Glomerular visceral epithelial cell (primary cell): Measurements from ENCODE around the gene DPY19L2.
"Not testable (repeated sequence)": the region's sequence is repeated elsewhere in the genome, so short reads cannot be mapped to it uniquely, and the experiment has no call there.

ENCODE experiments used
- DNase-seq: peaks from one replicate; pipeline ENCODE4 v3.0.0-alpha.2; 2016; ENCODE audit errors: extremely low spot score

The DPY19L2 gene

DNA sequence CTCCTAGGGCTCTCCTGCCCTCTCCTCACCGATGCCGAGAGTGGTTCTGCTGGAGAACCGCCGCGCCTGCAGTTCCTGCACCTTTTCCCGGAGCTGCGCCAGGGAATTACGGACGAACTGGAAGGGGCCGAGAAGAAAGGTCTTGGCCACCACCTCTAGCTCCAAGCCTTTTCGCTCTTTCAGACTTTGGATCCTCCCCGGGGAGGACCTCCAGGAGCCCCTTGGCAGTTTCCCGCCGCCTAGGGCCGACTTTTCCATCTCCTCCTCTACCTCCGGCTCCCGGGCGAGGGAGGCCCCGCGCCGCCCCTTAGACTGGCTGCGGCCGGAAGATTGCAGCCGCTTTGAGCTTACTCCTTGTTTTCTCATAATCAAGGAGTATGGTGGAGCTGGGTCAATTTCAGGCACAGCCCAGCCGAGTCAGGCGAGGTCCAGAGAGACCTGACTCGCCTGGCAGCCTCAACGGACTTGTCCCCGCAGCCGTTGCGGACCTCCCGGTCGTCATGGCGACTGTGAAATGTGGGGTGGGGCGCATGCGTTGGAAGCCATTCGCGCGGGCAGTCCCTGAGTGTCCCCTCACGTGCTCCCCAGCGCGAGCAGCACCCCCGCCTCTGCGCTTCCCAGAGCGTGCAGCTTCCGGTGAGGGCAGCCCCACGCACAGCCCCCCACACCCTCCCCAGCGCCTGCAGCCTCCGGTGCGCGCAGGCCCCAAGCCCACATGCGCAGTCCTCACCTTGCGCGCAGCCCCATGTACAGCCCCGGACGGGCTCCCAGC, at the start of gene DPY19L2:
DPY19L2 (minus strand) TSS at position 466 of the 772 bp plus-strand sequence; CDS start at position 366, 100 bp downstream.
- peak; percentile 76 for DNase-seq

DNA sequence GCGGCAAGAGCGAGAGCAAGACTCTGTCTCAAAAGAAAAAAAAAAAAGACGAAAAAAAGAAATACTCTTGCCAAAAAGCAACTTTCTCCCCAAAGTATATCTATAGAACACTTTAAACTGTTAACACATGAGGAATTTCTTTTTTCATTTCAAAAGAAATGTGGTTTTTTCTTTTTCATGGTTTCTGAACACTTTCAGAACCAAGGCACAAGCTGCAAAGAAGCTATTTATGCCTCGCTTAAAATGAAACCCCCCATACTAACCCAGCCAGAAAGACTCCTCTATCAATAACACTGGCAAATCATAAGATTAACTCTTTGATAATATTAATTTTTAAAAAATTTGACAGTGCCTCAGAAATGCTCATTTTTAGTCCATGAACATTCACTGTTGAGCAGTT, 48.6 kb upstream of the DPY19L2 start:
- not testable (repeated sequence) for DNase-seq

DNA sequence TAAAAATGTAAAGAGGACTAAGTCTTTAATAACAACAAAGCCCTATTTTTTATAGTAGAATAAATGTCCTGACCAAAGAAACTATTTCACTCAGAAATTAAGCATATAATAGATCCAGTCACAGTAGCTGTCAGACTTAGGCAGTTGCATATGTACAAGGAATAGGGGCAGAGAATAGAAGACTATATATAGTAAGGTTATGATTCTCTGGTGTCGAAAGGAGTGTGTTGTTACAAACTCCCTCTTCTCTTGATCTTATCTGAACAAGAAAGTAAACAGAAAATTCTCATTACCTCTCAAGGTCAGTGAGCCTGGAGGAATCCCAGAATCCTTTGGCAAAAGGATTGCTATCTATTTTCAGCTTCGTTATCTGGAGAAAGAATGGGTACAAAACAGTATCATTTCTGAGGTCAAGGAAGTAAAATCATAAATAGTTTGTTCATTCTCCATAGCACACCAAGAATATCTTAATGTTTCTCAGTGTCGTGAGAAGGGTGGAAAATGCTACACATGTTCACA, 46.9 kb upstream of the DPY19L2 start:
- DNase-seq, result not testable (repeated sequence)

DNA sequence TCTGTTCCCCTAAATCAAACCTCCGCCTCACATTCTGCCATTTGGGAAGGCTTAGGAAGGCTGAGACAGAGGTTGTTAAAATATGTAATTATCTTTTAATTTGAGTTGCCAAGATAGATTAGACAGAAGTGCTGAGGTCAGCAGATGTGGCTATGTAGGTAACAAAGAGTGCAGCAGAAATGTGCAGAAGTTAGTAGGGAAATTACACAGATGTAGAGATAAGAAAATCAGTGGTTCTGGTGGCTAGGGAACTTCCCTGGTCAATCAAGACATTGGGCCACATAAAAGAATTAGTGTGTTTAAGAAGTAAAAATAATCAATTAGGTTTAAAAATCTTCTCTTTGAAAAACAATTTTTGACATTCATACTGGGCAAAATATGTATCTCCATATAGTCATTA, 46.1 kb upstream of the DPY19L2 start:
- DNase-seq, result not testable (repeated sequence)

DNA sequence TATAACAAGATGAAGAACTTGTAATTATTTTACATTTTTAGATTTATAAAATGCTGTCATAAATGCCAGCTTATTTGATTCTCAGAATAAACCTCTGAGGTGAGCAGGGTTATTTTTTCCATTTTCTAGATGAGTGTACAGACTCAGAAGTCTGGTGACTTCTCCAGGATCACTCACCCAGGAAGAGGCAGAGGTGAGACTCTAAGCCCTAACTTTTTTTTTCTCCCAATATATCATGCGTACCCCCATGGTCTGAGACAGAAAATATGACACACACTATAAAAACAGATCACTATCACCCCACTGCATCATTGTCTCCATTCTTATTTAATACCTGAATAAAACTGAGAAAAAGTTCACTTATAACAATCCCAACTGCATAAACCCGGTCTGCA, 45.4 kb upstream of the DPY19L2 start:
- DNase-seq, result not testable (repeated sequence)

DNA sequence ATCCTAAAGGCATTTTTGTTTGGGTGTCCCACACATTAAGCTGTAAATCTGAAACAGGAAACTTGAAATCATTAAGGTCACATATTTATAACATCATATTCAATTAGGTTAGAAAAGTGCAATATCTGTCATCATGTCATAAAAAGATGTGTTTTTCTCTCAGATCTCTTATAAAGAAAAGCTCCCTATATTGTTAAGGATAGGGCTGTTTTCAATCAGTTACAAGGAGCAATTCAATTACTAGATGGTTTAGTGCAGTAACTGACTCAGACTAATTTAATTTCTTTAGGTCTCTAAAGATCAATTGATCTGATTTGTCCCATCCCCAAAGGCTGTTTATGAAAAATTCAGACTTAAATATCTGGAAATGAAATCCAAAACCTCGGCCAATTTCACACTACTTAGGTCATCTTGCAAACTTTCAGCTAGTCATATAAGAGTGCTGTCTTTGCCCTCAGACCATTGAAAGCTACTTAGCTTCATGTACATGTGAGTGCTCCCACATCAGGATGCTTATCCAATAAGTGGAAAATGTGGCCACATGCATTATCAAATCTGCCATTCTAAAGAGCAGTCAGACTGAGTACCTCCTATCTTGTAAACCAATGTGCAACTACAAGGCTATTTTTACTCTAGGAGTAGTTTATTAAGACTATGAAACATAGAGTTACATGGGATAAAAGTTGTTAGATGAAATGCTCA, 44.8 kb upstream of the DPY19L2 start:
- DNase-seq, result not testable (repeated sequence)

DNA sequence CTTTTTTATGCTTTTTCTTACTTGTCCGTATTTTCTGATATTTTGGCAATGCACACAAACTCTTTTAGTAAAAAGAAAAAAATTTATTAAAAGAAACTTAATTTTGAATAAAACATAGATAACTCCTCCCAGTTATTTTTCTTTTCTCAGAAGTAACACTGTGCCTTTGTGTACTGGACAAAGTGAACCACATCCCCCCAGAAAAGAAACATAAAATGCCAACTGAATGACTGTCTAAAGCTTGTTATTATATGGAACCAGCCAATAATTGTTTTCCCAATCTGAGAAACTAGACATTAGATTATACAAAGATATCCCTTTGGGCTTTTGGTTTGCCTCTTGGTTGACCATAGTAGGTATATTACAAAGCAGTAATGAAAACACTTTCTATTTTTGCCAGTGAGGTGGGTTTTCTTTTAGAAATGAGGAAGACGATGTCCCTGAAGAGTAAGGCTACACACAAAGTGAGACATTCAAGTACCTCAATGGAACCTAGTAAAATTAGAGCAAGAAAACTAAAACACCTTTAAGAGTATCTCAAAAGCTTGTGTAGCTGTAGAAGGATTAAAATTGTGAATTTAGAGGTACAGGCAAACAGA, 44.2 kb upstream of the DPY19L2 start:
- not testable (repeated sequence) for DNase-seq

DNA sequence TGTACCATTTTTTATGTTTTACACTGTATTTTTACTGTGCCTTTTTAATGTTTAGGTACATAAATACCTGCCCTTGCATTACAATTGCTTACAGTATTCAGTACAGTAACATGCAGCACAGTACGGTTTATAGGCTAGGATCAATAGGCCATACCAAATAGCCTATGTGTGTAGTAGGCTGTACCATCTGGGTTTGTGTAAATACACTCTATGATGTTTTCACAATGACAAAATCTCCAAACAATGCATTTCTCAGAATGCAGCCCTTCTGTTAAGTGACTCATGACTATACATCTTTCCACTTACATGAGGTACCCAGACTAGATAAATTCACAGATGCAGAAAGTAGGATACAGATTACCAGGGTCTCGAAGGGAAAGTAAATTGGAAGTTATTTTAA, 43.0 kb upstream of the DPY19L2 start:
- not testable (repeated sequence) for DNase-seq

DNA sequence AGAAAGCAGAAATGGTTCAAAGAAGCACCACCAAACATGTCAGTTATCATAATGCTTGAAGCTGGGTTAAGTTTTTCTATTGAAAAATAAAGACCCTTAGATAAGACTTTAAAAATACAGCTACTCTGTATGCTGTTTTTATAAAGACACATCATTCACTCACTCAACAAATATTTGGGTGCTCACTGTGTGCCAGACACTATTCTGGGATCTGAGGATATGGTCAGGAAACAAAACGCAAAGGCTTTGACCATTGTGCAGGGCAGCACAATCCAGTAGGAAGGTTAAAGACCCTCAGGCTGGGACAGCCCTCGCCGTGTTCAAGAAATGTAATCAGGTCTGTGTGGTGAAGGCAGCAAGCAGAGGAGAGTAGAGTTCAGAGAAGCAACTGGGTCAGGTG, 38.0 kb upstream of the DPY19L2 start:
- DNase-seq, result no peak

DNA sequence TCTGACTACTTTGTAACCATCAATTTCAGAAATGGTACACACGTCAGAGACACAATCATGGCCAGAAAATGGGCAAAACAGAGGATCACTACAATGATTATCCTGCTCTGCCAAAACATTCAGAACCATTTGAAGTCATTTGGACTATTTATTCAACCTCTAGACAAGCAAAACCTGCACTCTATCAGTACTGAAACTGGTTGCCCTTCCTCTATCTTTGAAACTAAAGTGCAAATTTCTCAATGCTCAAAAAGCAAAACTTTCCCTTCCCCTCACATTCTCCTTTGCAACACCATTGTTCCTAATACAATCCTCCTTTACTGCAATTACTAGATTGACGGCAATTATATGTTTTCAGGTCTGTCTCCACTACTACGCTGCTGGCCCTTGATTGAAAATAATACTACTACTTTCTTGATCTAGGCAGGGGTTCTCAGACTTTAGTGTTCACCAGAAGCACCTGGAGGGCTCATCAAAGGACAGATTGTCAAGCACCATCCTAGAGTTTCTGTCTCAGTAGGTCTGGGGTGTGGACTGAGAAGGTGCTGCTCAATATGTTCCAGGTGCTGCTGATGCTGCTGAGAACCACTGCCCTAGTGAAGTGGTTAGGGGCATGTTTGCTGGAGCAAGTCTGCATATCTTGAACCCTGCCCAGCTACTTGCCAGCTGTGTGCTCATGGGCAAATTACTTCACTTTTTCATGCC, 31.5 kb upstream of the DPY19L2 start:
- DNase-seq, result not testable (repeated sequence)

DNA sequence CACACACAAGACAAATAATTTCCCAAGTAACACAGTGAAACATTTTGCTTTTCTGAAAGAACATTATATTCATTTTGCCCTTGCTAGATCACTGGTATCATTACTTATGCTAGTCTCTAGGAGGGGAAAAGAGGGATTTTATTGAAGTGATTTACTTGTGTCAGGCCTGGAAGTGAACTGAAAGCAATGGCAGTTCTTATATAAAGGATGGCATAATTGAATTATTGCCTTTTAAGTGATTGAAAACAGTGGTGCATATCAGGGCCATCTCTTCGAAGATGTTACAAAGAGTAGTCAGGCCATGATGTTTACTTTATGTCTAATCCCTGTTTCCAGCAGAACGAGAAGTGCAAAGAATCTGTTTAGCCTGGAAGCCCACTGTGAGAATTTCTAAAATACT, 30.7 kb upstream of the DPY19L2 start:
- DNase-seq, result not testable (repeated sequence)

DNA sequence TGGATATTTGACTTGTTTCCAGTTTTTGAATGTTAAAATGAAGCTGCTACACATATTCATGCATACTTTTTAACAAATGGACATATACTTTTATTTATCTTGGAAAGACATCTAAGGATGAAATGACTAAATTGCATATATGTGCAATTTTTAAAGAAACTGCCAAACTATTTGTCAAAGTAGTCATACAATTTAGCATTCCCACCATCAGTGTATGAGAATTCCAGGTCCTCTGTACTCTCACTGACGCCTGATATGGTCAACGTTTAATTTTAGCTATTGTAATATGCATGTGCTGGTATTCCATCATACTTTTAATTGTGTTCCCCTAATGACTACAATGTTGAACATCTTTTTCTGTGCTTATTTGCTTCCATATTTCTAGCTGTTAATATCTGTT, 22.5 kb upstream of the DPY19L2 start:
- not testable (repeated sequence) for DNase-seq

DNA sequence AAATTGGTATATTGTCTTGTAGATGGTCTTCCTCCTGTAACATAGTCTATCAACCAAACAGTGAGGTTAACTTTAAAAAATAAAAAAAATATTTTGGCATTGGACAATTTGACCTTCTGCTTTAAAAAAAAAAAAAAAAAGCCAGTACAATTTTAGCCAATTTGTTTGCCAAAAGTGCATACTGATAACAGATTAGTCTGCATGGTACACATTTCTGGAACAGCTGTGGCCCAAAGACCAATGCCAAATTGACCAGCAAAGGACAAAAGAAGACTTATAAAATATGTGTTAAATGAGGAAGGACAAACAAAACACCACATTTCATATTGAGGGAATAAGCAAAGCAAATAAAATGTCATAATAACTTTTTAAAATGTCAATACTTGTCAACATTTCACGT, 20.8 kb upstream of the DPY19L2 start:
- not testable (repeated sequence) for DNase-seq

DNA sequence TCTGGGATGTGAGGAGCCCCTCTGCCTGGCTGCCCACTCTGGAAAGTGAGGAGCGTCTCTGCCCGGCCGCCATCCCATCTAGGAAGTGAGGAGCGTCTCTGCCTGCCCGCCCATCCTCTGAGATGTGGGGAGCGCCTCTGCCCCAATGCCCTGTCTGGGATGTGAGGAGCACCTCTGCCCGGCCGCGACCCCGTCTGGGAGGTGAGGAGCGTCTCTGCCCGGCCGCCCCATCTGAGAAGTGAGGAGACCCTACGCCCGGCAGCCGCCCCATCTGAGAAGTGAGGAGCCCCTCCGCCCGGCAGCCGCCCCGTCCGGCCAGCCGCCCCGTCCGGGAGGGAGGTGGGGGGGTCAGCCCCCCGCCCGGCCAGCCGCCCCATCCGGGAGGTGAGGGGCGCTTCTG, 18.3 kb upstream of the DPY19L2 start:
- not testable (repeated sequence) for DNase-seq

DNA sequence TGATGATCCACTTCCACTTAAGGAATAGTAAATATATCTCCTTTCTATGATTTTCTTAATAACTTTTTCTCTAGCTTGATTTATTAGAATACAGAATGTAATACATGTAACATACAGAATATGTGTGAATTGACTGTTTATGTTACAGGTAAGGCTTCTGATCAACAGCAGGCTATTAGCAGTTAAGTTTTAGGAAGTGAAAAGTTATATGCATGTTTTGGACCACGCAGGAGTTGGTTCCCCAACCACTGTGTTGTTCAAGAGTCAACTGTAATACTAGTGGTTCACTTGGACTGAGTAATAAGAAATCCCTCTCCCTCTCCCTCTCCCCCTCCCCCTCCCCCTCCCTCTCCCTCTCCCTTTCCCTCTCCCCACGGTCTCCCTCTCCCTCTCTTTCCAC, 17.5 kb upstream of the DPY19L2 start:
- DNase-seq, result not testable (repeated sequence)

DNA sequence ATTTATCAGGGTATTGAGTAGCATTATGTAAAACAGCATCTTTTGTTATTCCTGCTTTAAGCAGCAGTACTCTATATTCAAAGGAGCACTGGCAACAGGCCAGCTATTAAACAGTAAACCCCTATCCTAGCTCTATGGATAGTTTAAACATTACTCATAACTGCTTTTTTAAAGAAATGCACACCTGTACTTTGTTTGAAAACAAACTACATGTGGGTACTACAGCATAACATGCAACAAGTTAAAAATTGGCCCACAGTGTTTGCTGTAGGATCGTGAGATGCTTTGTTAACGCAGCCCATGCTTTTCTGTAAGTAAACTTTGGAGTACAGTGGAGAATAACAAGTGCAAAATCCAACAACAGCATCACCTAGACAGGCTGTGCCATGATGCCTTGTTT, 14.3 kb upstream of the DPY19L2 start:
- not testable (repeated sequence) for DNase-seq

DNA sequence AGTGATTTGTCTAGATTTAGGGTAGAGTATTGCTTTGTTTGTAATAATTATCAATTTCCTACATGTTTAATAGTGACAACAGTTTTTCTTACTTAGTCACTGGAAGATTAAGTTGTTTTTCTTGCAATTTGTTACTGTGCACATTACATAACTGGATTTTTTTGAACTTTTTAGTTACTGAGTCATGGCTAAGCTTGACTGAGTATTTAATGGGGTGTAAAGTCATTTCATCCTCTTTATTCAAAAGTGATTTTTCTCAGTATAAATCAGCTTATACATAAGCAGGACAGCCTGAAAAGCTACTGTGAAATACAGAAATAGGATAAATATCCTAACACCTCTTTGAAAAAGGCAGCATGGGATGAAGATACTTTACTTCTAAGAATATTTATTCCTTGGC, 12.5 kb upstream of the DPY19L2 start:
- DNase-seq, result peak; percentile 40

DNA sequence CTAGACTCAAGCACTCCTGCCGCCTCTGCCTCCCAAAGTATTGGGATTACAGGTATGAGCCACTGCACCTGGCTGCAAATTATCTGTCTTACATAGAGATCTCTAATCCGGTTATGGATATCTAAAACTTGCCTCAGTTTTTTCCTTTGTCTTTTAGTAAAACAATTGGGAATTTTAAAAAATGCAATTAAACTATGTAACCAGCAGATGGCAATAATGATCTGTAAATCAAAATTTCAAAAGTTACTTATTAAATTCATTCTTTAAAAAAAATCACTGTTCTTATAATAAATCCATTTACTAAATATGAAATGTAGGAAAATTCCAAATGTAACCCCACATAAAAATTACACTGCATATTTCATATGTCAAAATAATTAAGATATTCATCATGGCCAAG, 4.3 kb upstream of the DPY19L2 start:
- DNase-seq, result not testable (repeated sequence)

DNA sequence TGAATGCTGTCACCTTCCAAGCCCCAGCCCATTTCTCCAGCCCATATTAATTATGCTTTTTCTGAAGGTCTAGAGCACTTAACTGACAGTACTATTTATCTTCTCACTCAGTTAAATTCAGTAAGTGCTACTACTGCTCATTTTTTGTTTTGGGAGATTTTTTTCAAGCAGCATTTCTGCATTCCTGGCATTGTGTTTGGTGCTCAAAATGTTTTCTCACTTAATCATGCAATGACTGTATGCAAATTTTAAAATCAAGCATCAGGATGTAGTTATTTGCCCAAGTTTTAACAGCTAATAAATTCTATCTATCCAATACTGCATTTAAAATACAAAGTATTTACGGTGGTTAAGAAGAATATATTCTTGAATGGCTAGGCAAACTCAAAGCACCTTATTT, 1.6 kb upstream of the DPY19L2 start:
- DNase-seq, result not testable (repeated sequence)

DNA sequence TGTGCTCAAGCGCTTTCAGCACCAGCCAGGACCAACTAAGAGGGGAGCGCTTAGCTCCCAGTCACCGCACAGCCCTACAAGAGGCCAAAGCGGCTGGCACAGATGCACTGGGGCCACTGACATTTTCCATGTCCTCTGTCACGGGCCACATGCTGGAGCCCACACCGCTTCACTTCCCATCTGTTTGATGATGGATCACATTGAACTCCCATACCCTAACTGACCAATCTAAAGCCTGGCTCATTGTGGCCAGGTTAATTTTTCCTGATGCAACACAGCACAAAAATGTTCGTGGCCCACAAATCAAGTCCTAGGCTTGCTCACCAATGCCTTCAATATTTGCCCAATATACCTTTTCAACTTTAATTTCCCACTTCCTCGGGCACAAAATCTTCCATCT, 1.1 kb upstream of the DPY19L2 start:
- not testable (repeated sequence) for DNase-seq

DNA sequence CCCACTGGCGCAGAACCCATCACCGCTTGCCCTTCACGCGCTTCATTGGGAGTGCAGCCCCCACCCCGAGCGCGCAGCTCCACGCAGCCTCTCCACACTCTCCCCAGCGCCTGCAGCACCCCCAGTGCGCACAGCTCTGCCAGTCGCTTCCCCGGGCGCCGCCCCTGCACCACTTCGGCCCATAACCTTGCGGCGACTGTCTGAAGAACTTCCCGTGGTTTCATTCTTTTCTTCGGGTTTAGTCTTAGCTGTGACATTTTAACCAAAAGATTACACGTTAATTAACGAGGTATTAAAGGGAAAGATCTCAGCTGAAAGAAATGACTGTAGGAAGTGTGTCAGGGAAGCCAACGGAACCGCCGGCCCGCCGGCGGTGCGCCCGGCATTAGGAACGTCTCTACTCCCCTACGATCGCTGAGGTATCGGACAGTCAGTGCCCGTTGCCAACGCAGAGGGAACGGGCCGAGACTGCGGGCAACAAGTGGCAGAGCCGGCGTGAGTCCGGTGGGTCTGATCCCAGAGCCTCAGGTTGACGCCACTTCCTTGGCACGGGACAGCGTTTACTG, 590 bp upstream of the DPY19L2 start:
- peak; percentile 38 for DNase-seq
